ENCODE results near the gene NTRK3. TPM values are rescaled to one million over a fixed set of nuclear protein-coding genes. Genes with fewer than 3 reads are reported as not detected.
A peak's percentile ranks its signal among the peaks of the same experiment; 100 is the strongest.

The NTRK3 gene
- total RNA-seq, 4 donors from 2014 or later: 0.35 to 5.8 (median 3.0) TPM

GRCh38 chr15:88257311-88258092, 963 bp upstream of the NTRK3 start:
- TF ChIP-seq, protein P1, sequence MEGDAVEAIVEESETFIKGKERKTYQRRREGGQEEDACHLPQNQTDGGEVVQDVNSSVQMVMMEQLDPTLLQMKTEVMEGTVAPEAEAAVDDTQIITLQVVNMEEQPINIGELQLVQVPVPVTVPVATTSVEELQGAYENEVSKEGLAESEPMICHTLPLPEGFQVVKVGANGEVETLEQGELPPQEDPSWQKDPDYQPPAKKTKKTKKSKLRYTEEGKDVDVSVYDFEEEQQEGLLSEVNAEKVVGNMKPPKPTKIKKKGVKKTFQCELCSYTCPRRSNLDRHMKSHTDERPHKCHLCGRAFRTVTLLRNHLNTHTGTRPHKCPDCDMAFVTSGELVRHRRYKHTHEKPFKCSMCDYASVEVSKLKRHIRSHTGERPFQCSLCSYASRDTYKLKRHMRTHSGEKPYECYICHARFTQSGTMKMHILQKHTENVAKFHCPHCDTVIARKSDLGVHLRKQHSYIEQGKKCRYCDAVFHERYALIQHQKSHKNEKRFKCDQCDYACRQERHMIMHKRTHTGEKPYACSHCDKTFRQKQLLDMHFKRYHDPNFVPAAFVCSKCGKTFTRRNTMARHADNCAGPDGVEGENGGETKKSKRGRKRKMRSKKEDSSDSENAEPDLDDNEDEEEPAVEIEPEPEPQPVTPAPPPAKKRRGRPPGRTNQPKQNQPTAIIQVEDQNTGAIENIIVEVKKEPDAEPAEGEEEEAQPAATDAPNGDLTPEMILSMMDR (IDR thresholded peaks at IDR 0.05): no peak
- TF ChIP-seq POLR2A (IDR thresholded peaks at IDR 0.05): no peak
- no peaks in the 10 kb centered on the region for H3K36me3 ChIP-seq
- peaks cover 0 to 24% of the 10 kb centered on the region in 2 donors for H3K27me3 ChIP-seq
- H3K9me3 ChIP-seq: no peaks in the 10 kb centered on the region
- H3K4me3 ChIP-seq: peak overlapping the region in 3 of 4 donors; percentile 20 to 43 (median 21)
- no peak for DNase-seq
- H3K27ac ChIP-seq: no peak overlapping the region
- peaks cover 0 to 20% (median 0%) of the 10 kb centered on the region in 4 donors for H3K4me1 ChIP-seq

DNA sequence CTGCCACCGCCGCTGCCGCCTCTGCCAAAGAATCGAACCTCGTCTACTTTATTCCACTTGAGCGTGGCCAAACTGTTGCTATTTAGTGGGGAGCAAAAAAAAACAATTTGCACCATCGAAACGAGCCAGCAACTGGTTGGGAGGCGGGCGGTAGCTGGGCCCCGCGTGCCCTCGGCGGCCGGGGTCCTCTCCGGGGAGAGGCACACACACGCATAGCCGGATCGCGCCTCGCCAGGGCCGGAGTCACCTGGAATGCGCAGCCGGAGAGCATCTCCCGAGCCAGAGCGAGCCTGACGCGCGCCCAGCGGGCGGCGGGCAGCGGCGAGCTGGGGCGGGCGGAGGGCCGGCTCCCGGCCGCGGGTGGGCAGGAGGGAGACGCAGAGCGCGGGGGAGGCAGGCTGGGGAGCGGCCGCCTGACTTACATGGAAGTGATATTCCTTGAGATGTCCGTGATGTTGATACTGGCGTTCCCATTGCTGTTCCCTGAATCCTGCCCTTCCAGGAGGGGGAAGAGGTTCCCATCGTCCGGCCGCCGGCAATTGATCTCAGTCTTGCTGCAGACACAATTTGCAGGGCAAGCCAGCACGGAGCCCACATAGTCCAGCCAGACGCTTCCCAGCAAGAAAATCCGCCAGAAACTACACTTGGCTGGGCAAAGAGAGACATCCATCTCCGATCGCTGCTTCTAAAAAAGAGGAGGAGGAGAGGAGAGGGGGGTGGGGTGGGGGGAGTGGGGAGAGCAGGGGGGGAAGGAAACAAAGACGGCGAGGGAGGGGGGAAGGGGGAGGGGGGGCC, 858 bp downstream of the NTRK3 start:
- H3K27me3 ChIP-seq: peaks cover 0 to 24% of the 10 kb centered on the region in 2 donors
- no peak for TF ChIP-seq POLR2A (IDR thresholded peaks at IDR 0.05)
- TF ChIP-seq, protein P1 (IDR thresholded peaks at IDR 0.05): no peak

GRCh38 chr15:88255087-88255483, 1.5 kb downstream of the NTRK3 start:
- H3K27ac ChIP-seq: no peak overlapping the region
- H3K27me3 ChIP-seq: peaks cover 0 to 24% of the 10 kb centered on the region in 2 donors
- TF ChIP-seq, protein P1 (IDR thresholded peaks at IDR 0.05): no peak
- no peaks in the 10 kb centered on the region for H3K9me3 ChIP-seq
- H3K36me3 ChIP-seq: no peaks in the 10 kb centered on the region
- H3K4me3 ChIP-seq: peak overlapping the region in 2 of 4 donors; percentile 6 to 43
- peaks cover 0 to 20% (median 0%) of the 10 kb centered on the region in 4 donors for H3K4me1 ChIP-seq
- DNase-seq: no peak

More for the DNA sequence above, 858 bp downstream of the NTRK3 start:
- Histone ChIP-seq H3K27ac (no peak overlapping the region), H3K4me3 (peak overlapping the region in 2 of 4 donors; percentile 6 to 43), H3K9me3 (no peaks in the 10 kb centered on the region), H3K36me3 (no peaks in the 10 kb centered on the region), H3K4me1 (peaks cover 0 to 20% (median 0%) of the 10 kb centered on the region in 4 donors)
- DNase-seq: no peak

GRCh38 chr15:88252441-88252840, 4.1 kb downstream of the NTRK3 start:
- Histone ChIP-seq H3K27me3 (peaks cover 0 to 17% of the 10 kb centered on the region in 2 donors), H3K4me3 (no peak overlapping the region), H3K36me3 (no peaks in the 10 kb centered on the region), H3K4me1 (peaks cover 0 to 18% (median 0%) of the 10 kb centered on the region in 4 donors), H3K27ac (no peak overlapping the region), H3K9me3 (no peaks in the 10 kb centered on the region)
- TF ChIP-seq POLR2A (IDR thresholded peaks at IDR 0.05): no peak
- TF ChIP-seq, protein P1 (IDR thresholded peaks at IDR 0.05): no peak
- DNase-seq: no peak

DNA sequence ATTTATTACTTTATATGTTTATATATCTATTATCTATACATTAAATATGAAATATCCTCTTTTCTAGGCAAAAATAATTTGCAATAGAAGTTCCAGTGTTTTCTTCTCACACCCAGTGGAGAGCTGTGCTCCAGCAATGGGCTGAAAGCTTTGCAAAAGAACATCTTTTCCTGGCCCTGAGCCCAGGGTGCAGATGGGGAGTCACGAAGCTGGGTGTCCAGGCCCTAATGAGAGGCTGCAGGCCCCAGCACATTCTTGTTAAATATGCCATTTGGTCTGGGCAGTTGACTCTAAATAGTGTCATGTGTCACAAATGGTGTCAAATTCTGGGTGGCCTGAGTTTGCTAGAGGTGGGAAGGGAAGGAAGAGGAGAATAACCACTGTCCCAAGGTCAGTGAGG, 5.7 kb downstream of the NTRK3 start:
- no peaks in the 10 kb centered on the region for H3K36me3 ChIP-seq
- peaks cover 0 to 12% of the 10 kb centered on the region in 2 donors for H3K27me3 ChIP-seq
- peaks cover 0 to 12% (median 0%) of the 10 kb centered on the region in 4 donors for H3K4me1 ChIP-seq
- TF ChIP-seq, protein P1 (IDR thresholded peaks at IDR 0.05): no peak
- no peak for TF ChIP-seq POLR2A (IDR thresholded peaks at IDR 0.05)
- H3K9me3 ChIP-seq: no peaks in the 10 kb centered on the region
- no peak overlapping the region for H3K4me3 ChIP-seq
- DNase-seq: no peak
- H3K27ac ChIP-seq: no peak overlapping the region
